Panc1 (cell line): ENCODE data around the gene TMOD3.

ENCODE experiments used
- CTCF ChIP-seq: fragments of 450-650 bp; IDR thresholded peaks from 2 replicates; pipeline ENCODE4 v1.5.1; 2017; ENCODE audit warnings: mild to moderate bottlenecking
- POLR2AphosphoS5 ChIP-seq: IDR thresholded peaks from 2 replicates; pipeline ENCODE4 v1.6.1; 2012; ENCODE audit warnings: mild to moderate bottlenecking, low read depth, low read length, moderate library complexity
- REST ChIP-seq, 2 experiments: IDR thresholded peaks; 2 replicates each; pipeline ENCODE4 v1.6.1; 2011 to 2012; ENCODE audit warnings: low read depth in 2 of 2, control low read depth in 1 of 2, low read length in 1 of 2, mild to moderate bottlenecking in 1 of 2, moderate library complexity in 1 of 2; ENCODE audit not compliant: insufficient read depth in 1 of 2
- SIN3A ChIP-seq: IDR thresholded peaks from 2 replicates; pipeline ENCODE4 v1.6.1; 2012; ENCODE audit warnings: low read depth, mild to moderate bottlenecking, low read length, moderate library complexity, borderline replicate concordance; ENCODE audit not compliant: insufficient read depth
- TCF7L2 ChIP-seq: IDR thresholded peaks from 2 replicates; pipeline ENCODE4 v1.6.1; 2011; ENCODE audit warnings: mild to moderate bottlenecking, low read depth, low read length, inconsistent platforms

GRCh38 chr15:51801391-51801835 is 28.0 kb upstream of the TMOD3 start:
- TF ChIP-seq REST (IDR thresholded peaks at IDR 0.05; ENCODE audit: insufficient read depth in 1 of 2, low read depth in 2 of 2, low read length in 1 of 2) (no peak), POLR2AphosphoS5 (no peak), CTCF (peak; percentile 84), TCF7L2 (no peak), SIN3A (no peak)
